DND-41 (cell line): Measurements from ENCODE around the gene OGFR.

Source experiments
- ATAC-seq: fragments of 200-7000 bp; cut with Tn5 transposase; 3 replicates; pipeline ENCODE4 v1.9.1; 2021; ENCODE audit warnings: low read depth; ENCODE audit not compliant: insufficient read depth
- DNase-seq: peaks from one replicate; pipeline ENCODE4 v3.0.0-alpha.2; 2020
- H2AFZ ChIP-seq: 2 replicates; pipeline ENCODE4 v1.6.0; 2012; ENCODE audit warnings: low read depth, low read length
- H3K27ac ChIP-seq: 2 replicates; pipeline ENCODE4 v1.5.1; 2012; ENCODE audit warnings: low read length, inconsistent platforms
- H3K27me3 ChIP-seq: fragments of 200-600 bp; sonication (generic); 2 replicates; pipeline ENCODE4 v1.6.0; 2012; ENCODE audit warnings: low read length, mild to moderate bottlenecking, inconsistent platforms; ENCODE audit not compliant: insufficient read depth, poor library complexity
- H3K36me3 ChIP-seq: 2 replicates; pipeline ENCODE4 v1.5.1; 2012; ENCODE audit warnings: low read length, inconsistent platforms; ENCODE audit not compliant: insufficient read depth
- H3K4me1 ChIP-seq: 2 replicates; pipeline ENCODE4 v1.5.1; 2012; ENCODE audit warnings: mild to moderate bottlenecking, low read length; ENCODE audit not compliant: insufficient read depth
- H3K4me2 ChIP-seq: 2 replicates; pipeline ENCODE4 v1.6.0; 2012; ENCODE audit warnings: mild to moderate bottlenecking, moderate library complexity, low read length, inconsistent platforms; ENCODE audit not compliant: insufficient read depth
- H3K4me3 ChIP-seq, 2 experiments: fragments of 200-600 bp in 1 of 2; shearing (Covaris generic) in 1 of 2; 2 replicates each; pipeline ENCODE4 v1.5.1; 2012 to 2016; ENCODE audit warnings: inconsistent platforms in 2 of 2, low read length in 2 of 2, mild to moderate bottlenecking in 2 of 2, low read depth in 1 of 2, moderate library complexity in 1 of 2
- H3K79me2 ChIP-seq: 2 replicates; pipeline ENCODE4 v1.6.0; 2012; ENCODE audit warnings: low read length, inconsistent platforms; ENCODE audit not compliant: insufficient read depth
- H3K9ac ChIP-seq: 2 replicates; pipeline ENCODE4 v1.6.0; 2012; ENCODE audit warnings: low read depth, mild to moderate bottlenecking, inconsistent platforms, low read length, moderate library complexity
- H3K9me3 ChIP-seq: 2 replicates; pipeline ENCODE4 v1.5.1; 2012; ENCODE audit warnings: low read length, moderate library complexity, mild to moderate bottlenecking, inconsistent platforms; ENCODE audit not compliant: insufficient read depth, severe bottlenecking
- H4K20me1 ChIP-seq: 2 replicates; pipeline ENCODE4 v1.6.0; 2012; ENCODE audit warnings: low read length; ENCODE audit not compliant: insufficient read depth
- CTCF ChIP-seq: IDR thresholded peaks from 2 replicates; pipeline ENCODE4 v1.5.1; 2012; ENCODE audit warnings: borderline replicate concordance, low read length, moderate library complexity, mild to moderate bottlenecking; ENCODE audit not compliant: poor library complexity, severe bottlenecking; ENCODE audit errors: extremely low read depth
- EZH2 ChIP-seq: IDR thresholded peaks from 3 replicates; pipeline ENCODE4 v1.6.1; 2012; ENCODE audit warnings: borderline replicate concordance, low read depth, mild to moderate bottlenecking, moderate library complexity, low read length, inconsistent platforms; ENCODE audit not compliant: severe bottlenecking

Gene OGFR

GRCh38 chr20:62792182-62792939 lies 12.3 kb upstream of the OGFR start:
- Histone ChIP-seq H3K9me3 (no peaks in the 10 kb centered on the region), H3K27me3 (no peaks in the 10 kb centered on the region), H3K4me1 (peaks cover 36% of the 10 kb centered on the region), H3K27ac (no peak overlapping the region), H2AFZ (no peak overlapping the region), H3K36me3 (peaks cover 5% of the 10 kb centered on the region; the same call in 1 of the 2 replicates), H3K79me2 (peaks cover 11% of the 10 kb centered on the region), H4K20me1 (0 out of 2 replicates have a peak, but pooled peaks cover 5% of the 10 kb centered on the region), H3K4me3 (no peak overlapping the region), H3K9ac (no peak overlapping the region), H3K4me2 (no peak overlapping the region)
- no peak for DNase-seq
- no peak for ATAC-seq
- TF ChIP-seq CTCF = no peak
- no peak for TF ChIP-seq EZH2

- Histone ChIP-seq H3K9me3 (no peaks in the 10 kb centered on the region), H4K20me1 (peaks cover 13% of the 10 kb centered on the region), H3K36me3 (peaks cover 13% of the 10 kb centered on the region), H3K4me1 (peaks cover 44% of the 10 kb centered on the region), H3K27me3 (no peaks in the 10 kb centered on the region), H3K79me2 (peaks cover 19% of the 10 kb centered on the region), H3K4me2 (peak overlapping the region; percentile 78), H3K4me3 (peak overlapping the region in 1 of 2 experiments; percentile 57; a peak in 1 of 4 replicates), H3K27ac (peak overlapping the region; percentile 67), H3K9ac (peak overlapping the region; percentile 48), H2AFZ (no peak overlapping the region)
- no peak for DNase-seq
- ATAC-seq = no peak
- TF ChIP-seq EZH2 (no peak), CTCF (peak; percentile 17)
Measured at GRCh38 chr20:62792940-62793756, 11.5 kb upstream of the OGFR start.

- Histone ChIP-seq H3K4me2 (peak overlapping the region; percentile 78), H4K20me1 (peaks cover 18% of the 10 kb centered on the region), H3K27ac (peak overlapping the region; percentile 67), H3K36me3 (peaks cover 18% of the 10 kb centered on the region), H3K9ac (peak overlapping the region; percentile 48), H3K27me3 (no peaks in the 10 kb centered on the region), H3K79me2 (peaks cover 23% of the 10 kb centered on the region), H3K4me1 (peaks cover 46% of the 10 kb centered on the region), H3K4me3 (peak overlapping the region in 1 of 2 experiments; percentile 57; a peak in 2 of 4 replicates), H3K9me3 (no peaks in the 10 kb centered on the region), H2AFZ (peak overlapping the region; percentile 60)
- TF ChIP-seq CTCF (no peak), EZH2 (no peak)
- ATAC-seq = no peak
- DNase-seq = no peak
Measured at GRCh38 chr20:62793757-62794006, 11.0 kb upstream of the OGFR start.
